ENCODE measurements around the gene SLC30A3.
"Not testable (repeated sequence)": the region's sequence is repeated elsewhere in the genome, so short reads cannot be mapped to it uniquely, and the experiment has no call there.

The SLC30A3 gene, protein sequence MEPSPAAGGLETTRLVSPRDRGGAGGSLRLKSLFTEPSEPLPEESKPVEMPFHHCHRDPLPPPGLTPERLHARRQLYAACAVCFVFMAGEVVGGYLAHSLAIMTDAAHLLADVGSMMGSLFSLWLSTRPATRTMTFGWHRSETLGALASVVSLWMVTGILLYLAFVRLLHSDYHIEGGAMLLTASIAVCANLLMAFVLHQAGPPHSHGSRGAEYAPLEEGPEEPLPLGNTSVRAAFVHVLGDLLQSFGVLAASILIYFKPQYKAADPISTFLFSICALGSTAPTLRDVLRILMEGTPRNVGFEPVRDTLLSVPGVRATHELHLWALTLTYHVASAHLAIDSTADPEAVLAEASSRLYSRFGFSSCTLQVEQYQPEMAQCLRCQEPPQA

GRCh38 chr2:27262379-27263286 is at the start of gene SLC30A3:
SLC30A3 (minus strand) TSS chr2:27263047; CDS start chr2:27262906, 141 bp downstream.
- DNase-seq (ENCODE audit: low spot score) = no peak

DNA sequence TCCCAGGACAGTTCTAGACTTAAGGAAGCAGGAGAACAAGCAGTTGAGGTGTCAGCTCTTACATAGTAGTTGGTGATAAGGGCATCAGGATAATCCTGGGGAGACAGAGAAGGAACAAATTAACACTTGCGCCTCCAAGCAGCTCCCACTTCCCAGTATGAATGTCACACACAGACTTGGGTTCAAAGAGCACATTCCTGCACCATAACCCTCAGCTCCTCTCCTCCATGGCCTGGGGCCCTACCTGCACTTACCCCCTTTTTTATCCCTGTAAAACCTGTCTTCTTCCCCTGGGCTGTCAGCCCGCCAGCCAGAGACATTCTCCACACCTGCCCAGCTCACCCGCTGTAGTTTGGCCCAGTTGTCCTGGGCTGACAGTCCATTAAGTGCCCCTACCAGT is 49.3 kb upstream of the SLC30A3 start:
- no peak for DNase-seq (ENCODE audit: low spot score)

- no peak for DNase-seq (ENCODE audit: low spot score)
Measured at GRCh38 chr2:27309651-27310050, 46.8 kb upstream of the SLC30A3 start.

GRCh38 chr2:27308359-27308881 is 45.6 kb upstream of the SLC30A3 start, which contains the start of gene UCN:
UCN (minus strand) TSS chr2:27308445; CDS start chr2:27307895, 550 bp downstream.
- DNase-seq (ENCODE audit: low spot score) = no peak

- DNase-seq (ENCODE audit: low spot score) = no peak
Measured at GRCh38 chr2:27307545-27308358, 44.9 kb upstream of the SLC30A3 start.

GRCh38 chr2:27307287-27307544 is 44.4 kb upstream of the SLC30A3 start:
- no peak for DNase-seq (ENCODE audit: low spot score)

DNA sequence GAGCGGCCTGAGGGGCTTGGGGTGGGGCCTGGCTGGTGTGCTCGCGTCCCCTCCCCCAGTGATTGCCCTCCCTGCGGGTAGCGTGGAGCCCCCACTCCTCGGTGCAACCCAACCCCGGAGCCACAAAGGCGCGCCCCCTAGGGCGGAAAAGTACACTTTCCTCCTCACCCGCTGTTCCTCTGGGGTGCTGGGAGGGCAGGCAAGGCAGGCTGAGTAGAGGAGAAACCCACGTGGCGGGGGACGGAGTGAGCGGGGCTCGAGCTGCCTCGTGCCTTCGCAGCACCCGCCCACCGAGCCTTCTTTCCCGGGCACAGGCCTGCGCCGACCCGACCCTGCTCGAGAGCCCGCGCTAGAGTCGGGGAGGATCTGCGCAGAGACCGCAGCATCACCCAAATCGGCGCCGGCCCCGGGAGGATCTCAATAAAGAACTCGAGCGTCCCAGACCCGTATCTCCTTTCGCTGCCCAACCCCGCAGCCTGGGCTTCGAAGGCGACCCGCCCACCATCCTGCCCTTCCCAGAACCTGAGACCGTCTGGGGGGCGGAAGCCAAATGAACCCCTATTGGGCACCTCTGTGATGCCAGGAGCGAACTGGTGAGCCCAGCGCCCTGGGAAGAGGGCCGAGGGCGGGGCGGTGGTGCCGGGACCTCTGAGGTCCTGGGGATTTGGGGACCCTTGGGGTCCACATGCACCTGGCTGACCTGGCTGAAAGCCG is 43.9 kb upstream of the SLC30A3 start:
- DNase-seq (ENCODE audit: low spot score) = no peak

DNA sequence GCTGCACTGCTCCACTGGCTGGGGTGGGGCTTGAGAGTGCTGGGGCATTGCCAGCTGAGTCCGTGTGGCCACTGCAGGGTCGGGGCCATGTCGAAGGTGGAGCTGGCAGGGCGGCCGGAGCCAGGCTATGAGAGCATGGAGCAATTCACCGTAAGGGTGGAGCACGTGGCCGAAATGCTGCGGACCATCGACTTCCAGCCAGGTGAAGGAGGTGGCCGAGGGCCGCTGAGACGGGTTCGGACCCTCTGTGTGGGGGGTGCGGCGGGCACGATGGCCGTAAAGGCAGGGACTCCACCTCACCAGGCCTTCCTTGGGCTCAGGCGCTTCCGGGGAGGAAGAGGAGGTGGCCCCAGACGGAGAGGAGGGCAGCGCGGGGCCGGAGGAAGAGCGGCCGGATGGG is 43.3 kb upstream of the SLC30A3 start:
- DNase-seq (ENCODE audit: low spot score) = no peak

- no peak for DNase-seq (ENCODE audit: low spot score)
Measured at GRCh38 chr2:27305516-27305915, 42.7 kb upstream of the SLC30A3 start.

GRCh38 chr2:27304488-27305240 is 41.8 kb upstream of the SLC30A3 start:
- no peak for DNase-seq (ENCODE audit: low spot score)

- DNase-seq (ENCODE audit: low spot score) = peak; percentile 58
Measured at GRCh38 chr2:27303093-27304025, 40.5 kb upstream of the SLC30A3 start.

- DNase-seq (ENCODE audit: low spot score) = not testable (repeated sequence)
Measured at GRCh38 chr2:27300606-27301005, 37.8 kb upstream of the SLC30A3 start.

DNA sequence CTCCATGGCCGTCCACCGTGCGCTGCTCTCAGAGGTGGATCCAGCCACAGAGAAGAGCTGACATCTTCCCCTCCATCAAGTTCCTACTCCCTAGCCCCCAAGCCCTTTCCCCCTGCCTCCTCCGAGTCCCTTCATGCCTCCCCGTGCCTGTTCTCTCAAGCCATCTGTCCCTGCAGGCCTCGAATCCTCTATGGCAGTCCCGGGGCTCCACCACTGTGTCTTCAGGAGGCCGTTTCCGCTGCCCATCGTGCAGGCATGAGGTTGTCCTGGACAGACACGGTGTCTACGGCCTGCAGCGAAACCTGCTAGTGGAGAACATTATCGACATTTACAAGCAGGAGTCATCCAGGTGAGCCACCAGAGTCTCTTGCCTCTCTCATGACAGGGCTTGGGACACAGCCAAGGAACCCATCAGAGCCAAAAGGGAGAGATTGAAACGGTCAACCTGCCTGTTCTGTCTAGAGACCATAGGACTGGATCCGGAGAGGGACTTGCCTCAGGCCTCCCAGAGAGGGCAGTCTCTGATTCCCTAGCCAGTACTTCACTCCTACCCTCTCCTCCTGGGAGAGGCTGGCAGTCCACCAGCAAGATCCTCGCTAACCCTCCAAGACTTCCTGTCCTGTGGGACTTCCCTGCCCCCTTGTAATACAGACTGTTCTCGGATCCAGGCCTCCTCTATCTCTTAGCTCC is 35.7 kb upstream of the SLC30A3 start:
- no peak for DNase-seq (ENCODE audit: low spot score)

DNA sequence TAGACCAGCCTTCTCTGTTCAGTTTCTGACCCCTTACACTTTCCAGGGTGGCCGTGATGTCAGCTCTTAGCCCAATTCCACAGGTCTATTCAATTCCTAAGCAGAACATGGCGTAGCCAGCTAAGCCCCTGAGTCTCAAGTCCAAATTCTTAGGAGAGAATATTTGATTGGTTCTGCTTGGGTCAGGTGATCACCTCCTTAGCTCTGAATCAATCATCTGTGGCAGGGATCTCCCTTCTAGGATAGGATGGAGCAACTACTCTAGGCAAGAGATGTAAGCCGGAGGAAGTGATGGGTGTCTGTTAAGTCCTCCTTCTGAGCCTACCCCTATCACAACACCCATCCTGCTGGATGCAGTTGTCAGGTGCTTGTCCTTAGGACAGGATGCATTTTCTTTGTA is 34.3 kb upstream of the SLC30A3 start:
- no peak for DNase-seq (ENCODE audit: low spot score)

GRCh38 chr2:27296481-27296880 is 33.6 kb upstream of the SLC30A3 start:
- DNase-seq (ENCODE audit: low spot score) = no peak

DNA sequence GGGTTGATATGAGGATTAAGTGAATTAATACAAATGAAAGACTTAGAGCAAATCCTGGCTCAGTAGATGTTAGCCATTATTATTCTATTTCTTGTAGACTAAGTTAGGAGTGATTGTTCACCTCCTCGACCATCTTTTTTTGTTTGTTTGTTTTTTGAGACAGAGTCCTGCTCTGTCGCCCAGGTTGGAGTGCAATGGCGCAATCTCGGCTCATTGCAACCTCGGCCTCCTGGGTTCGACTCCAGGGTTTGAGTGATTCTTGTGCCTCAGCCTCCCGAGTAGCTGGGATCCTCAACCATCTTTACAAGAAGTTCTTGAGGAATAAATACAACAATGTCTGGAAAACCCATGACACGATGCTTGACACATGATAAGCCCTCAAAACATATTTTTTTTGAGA is 32.1 kb upstream of the SLC30A3 start:
- DNase-seq (ENCODE audit: low spot score) = no peak

DNA sequence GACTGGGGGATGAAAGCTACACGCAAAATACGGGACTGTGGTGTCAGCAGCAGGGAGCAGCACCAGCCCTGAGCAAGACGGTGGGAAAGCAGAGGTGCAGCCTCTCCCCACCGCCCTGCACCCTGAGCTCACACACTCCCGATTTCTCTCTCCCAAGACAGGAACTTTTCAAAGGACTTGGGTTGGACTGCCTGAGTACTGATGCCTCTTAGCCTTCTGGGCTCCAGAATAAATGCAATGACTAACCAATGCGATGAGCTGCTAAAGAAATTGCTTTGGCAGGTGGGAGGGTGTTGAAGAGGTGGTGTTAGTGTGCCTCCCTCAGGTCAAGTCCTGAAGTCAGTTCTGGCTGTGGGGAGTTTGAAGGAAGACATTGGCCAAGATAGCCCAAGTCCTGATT is 29.0 kb upstream of the SLC30A3 start:
- DNase-seq (ENCODE audit: low spot score) = no peak

DNA sequence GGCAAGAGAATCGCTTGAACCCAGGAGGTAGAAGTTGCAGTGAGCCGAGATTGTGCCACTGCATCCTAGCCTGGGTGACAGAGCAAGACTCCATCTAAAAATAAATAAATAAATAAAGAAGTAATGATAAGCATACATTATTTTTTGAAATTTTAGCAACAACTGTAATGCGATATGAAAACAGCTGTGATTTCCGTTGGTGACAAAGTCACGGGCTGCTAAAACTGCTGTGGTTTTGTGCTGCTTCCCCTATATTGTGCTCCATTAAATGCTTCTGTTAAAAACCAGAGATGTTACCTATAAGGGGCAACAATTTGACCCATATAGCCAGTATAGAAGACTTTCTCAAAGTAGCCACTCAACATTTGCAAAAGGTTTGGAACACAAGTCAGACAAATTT is 27.7 kb upstream of the SLC30A3 start:
- no peak for DNase-seq (ENCODE audit: low spot score)

GRCh38 chr2:27288610-27289009 is 25.8 kb upstream of the SLC30A3 start:
- no peak for DNase-seq (ENCODE audit: low spot score)
